Measurements from ENCODE around the gene ZFHX2. TPM values are rescaled to one million over a fixed set of nuclear protein-coding genes. Genes with fewer than 3 reads are reported as not detected.

Gene ZFHX2
- total RNA-seq, 2 experiments from 2014 or later: 1.0 to 1.3 TPM

- Mint-ChIP-seq H3K27ac (peak overlapping the region; percentile 52), H3K36me3 (ENCODE audit: low read depth) (peaks cover 38% of the 10 kb centered on the region), H3K27me3 (no peaks in the 10 kb centered on the region), H3K4me3 (no peak overlapping the region), H3K9me3 (ENCODE audit: low read depth) (no peaks in the 10 kb centered on the region), H3K4me1 (peaks cover 35% of the 10 kb centered on the region)
- no peak for ATAC-seq
- ChIA-PET POLR2A (interaction anchor here (0.6 kb wide), 1 partner anchor 83 kb away, joined by 4 read pairs; no protein-coding TSS in a partner anchor), CTCF (interaction anchor here (0.6 to 8.9 kb wide), 15 partner anchors 9 to 550 kb away, joined by 3 to 150 read pairs (median 8); partner anchors contain the start of genes AP1G2 and NGDN)
- intact Hi-C loops (cut with DNase I, micrococcal nuclease): loop anchor here (1.0 to 10.0 kb wide), 6 partner anchors 80 to 884 kb away; partner anchors contain the start of genes ACIN1 (in 1 of the 2), C14orf119 (in 1 of the 2), PABPN1 (in 1 of the 2) and RABGGTA (in 1 of the 2)
- DNase-seq: no peak
Measured at GRCh38 chr14:23558346-23559009, 6.9 kb upstream of the ZFHX2 start.

- Mint-ChIP-seq H3K4me3 (peak overlapping the region; percentile 95), H3K27me3 (no peaks in the 10 kb centered on the region), H3K36me3 (ENCODE audit: low read depth) (peaks cover 35% of the 10 kb centered on the region), H3K4me1 (peaks cover 34% of the 10 kb centered on the region), H3K27ac (peak overlapping the region; percentile 87), H3K9me3 (ENCODE audit: low read depth) (no peaks in the 10 kb centered on the region)
- no peak for DNase-seq
- ATAC-seq: no peak
- POLR2A ChIA-PET: no interaction called here
- intact Hi-C loops (cut with DNase I, micrococcal nuclease): loop anchor here (2.0 to 10.0 kb wide), 5 partner anchors 229 to 884 kb away; partner anchors contain the start of genes ACIN1 (in 1 of the 2), C14orf119 (in 1 of the 2), PABPN1 (in 1 of the 2) and RABGGTA (in 1 of the 2)
- CTCF ChIA-PET: interaction anchor here (0.6 to 8.9 kb wide), 11 partner anchors 9 to 550 kb away, joined by 3 to 150 read pairs (median 5); partner anchors contain the start of genes AP1G2 and NGDN
Measured at GRCh38 chr14:23557946-23558345, 6.4 kb upstream of the ZFHX2 start.

DNA sequence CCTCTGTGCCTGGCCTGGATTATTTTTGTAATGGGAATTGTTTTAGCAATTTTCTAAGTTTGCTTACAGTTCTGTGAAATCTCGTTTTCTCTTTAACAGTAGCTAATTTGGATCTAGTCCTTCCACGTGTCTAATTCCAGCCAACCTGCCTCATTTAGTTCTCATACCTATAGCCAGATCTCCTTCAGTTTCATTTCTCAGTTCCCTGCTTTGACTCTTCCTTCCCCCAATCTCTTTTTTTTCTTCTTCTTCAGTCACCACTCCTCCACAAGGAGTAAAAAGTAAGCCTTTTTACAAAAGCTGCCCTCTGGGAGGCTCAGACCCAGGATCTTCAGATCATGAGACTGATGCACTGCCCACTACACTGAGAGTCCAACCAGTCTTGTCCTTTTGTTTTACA is 6.0 kb upstream of the ZFHX2 start:
- no peak for DNase-seq
- peaks cover 32% of the 10 kb centered on the region for H3K36me3 Mint-ChIP-seq (ENCODE audit: low read depth)
- no peaks in the 10 kb centered on the region for H3K27me3 Mint-ChIP-seq
- no peaks in the 10 kb centered on the region for H3K9me3 Mint-ChIP-seq (ENCODE audit: low read depth)
- intact Hi-C loops (cut with DNase I, micrococcal nuclease): loop anchor here (5.0 to 10.0 kb wide), 4 partner anchors 235 to 885 kb away; partner anchors contain the start of genes ACIN1 (in 1 of the 2), C14orf119 (in 1 of the 2), PABPN1 (in 1 of the 2) and RABGGTA (in 1 of the 2)
- no peak for ATAC-seq
- POLR2A ChIA-PET: interaction anchor here (0.5 kb wide), 1 partner anchor 205 kb away, joined by 3 read pairs; no protein-coding TSS in a partner anchor
- peaks cover 32% of the 10 kb centered on the region for H3K4me1 Mint-ChIP-seq
- CTCF ChIA-PET: interaction anchor here (0.5 to 8.9 kb wide), 9 partner anchors 9 to 556 kb away, joined by 3 to 150 read pairs (median 8); partner anchors contain the start of genes AP1G2 and NGDN
- H3K4me3 Mint-ChIP-seq: peak overlapping the region; percentile 95
- peak overlapping the region; percentile 87 for H3K27ac Mint-ChIP-seq

DNA sequence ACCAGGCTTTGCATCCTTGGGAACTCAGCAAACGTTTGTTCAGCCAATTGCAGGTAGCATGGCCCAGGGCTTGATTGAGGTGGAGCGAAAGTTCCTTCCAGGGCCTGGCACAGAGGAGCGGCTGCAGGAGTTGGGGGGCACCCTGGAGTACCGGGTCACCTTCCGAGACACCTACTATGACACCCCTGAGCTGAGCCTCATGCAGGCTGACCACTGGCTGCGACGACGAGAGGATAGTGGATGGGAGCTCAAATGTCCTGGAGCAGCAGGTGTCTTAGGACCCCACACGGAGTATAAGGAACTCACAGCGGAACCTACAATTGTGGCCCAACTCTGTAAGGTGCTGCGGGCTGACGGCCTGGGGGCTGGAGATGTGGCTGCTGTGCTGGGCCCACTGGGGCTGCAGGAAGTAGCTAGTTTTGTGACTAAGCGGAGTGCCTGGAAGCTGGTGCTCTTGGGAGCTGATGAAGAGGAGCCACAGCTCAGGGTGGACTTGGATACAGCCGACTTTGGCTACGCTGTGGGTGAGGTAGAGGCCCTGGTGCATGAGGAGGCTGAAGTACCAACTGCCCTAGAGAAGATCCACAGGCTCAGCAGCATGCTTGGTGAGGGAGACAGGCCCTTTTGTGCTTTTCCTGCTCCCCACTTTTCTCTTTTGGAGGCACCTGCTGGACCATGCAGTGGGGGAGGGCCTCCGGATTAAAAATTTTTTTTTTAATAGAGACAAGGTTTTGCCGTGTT is 5.3 kb upstream of the ZFHX2 start:
- intact Hi-C loops (cut with DNase I, micrococcal nuclease): loop anchor here (1.0 to 10.0 kb wide), 8 partner anchors 10 to 885 kb away; partner anchors contain the start of genes NGDN (in 2 of the 2), PABPN1 (in 2 of the 2), ACIN1 (in 1 of the 2) and AP1G2 (in 1 of the 2)

GRCh38 chr14:23555882-23556699 is 4.5 kb upstream of the ZFHX2 start, which contains the start of gene THTPA:
Gene THTPA (plus strand): TSS chr14:23556271. CDS start chr14:23556758, 487 bp downstream.
- intact Hi-C loops (cut with DNase I, micrococcal nuclease): loop anchor here (1.0 to 10.0 kb wide), 8 partner anchors 11 to 886 kb away; partner anchors contain the start of genes NGDN (in 2 of the 2), PABPN1 (in 2 of the 2), ACIN1 (in 1 of the 2) and AP1G2 (in 1 of the 2)
- DNase-seq: peak; percentile 96
- Mint-ChIP-seq H3K4me1 (peaks cover 36% of the 10 kb centered on the region), H3K9me3 (ENCODE audit: low read depth) (no peaks in the 10 kb centered on the region), H3K36me3 (ENCODE audit: low read depth) (peaks cover 24% of the 10 kb centered on the region), H3K27me3 (no peaks in the 10 kb centered on the region), H3K27ac (peak within 1 kb of the TSS; percentile 93), H3K4me3 (peak within 1 kb of the TSS; percentile 95)
- ChIA-PET POLR2A (interaction anchor here (0.5 to 0.9 kb wide), 6 partner anchors 11 to 484 kb away, joined by 3 to 4 read pairs (median 4); no protein-coding TSS in a partner anchor), CTCF (interaction anchor here (0.7 to 8.9 kb wide), 7 partner anchors 11 to 262 kb away, joined by 3 to 150 read pairs (median 4); partner anchors contain the start of gene AP1G2)
- peak; percentile 83 for ATAC-seq

More for the DNA sequence above, 5.3 kb upstream of the ZFHX2 start:
- Mint-ChIP-seq H3K36me3 (ENCODE audit: low read depth) (peaks cover 29% of the 10 kb centered on the region), H3K27me3 (no peaks in the 10 kb centered on the region), H3K27ac (peak overlapping the region; percentile 93), H3K4me3 (peak overlapping the region; percentile 95), H3K4me1 (peaks cover 34% of the 10 kb centered on the region), H3K9me3 (ENCODE audit: low read depth) (no peaks in the 10 kb centered on the region)
- no peak for ATAC-seq
- ChIA-PET POLR2A (interaction anchor here (0.5 kb wide), 1 partner anchor 205 kb away, joined by 3 read pairs; no protein-coding TSS in a partner anchor), CTCF (interaction anchor here (0.5 to 8.9 kb wide), 8 partner anchors 11 to 557 kb away, joined by 3 to 150 read pairs (median 4); partner anchors contain the start of gene AP1G2)
- peak; percentile 30 for DNase-seq

GRCh38 chr14:23555533-23555881 is 3.9 kb upstream of the ZFHX2 start:
- CTCF ChIA-PET: interaction anchor here (0.7 to 8.9 kb wide), 5 partner anchors 12 to 575 kb away, joined by 3 to 150 read pairs (median 4); partner anchors contain the start of genes AP1G2 and FITM1
- intact Hi-C loops (cut with DNase I, micrococcal nuclease): loop anchor here (5.0 to 10.0 kb wide), 4 partner anchors 233 to 887 kb away; partner anchors contain the start of genes ACIN1 (in 1 of the 2), C14orf119 (in 1 of the 2), PABPN1 (in 1 of the 2) and RABGGTA (in 1 of the 2)
- peak overlapping the region; percentile 93 for H3K27ac Mint-ChIP-seq

DNA sequence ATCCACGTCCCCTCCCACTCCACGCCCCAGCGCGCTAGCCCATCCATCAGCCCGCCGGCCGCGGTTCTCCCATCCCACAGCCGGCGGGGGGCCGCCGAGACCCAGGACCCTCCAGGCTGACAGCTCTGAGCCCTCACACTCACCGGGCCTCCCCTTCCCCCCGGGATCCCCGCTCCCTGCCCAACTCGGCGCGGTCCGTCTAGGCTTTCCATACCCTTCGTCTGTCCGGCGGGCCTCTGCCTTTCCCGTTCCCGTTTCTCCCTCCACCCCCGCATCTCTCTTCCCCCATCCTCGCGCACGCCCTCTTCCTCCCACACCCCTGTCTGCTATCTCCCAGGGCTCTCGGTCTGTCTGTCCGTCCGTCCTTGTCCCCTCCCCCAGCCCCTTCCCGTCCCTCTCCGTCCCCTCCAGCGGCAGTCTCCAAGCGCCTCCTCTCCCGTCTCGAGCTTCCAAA is 726 bp downstream of the ZFHX2 start:
- Mint-ChIP-seq H3K9me3 (ENCODE audit: low read depth) (no peaks in the 10 kb centered on the region), H3K27me3 (no peaks in the 10 kb centered on the region), H3K27ac (no peak overlapping the region), H3K4me3 (no peak overlapping the region), H3K4me1 (peaks cover 8% of the 10 kb centered on the region), H3K36me3 (ENCODE audit: low read depth) (no peaks in the 10 kb centered on the region)
- DNase-seq: peak; percentile 22
- ChIA-PET POLR2A (no interaction called here), CTCF (interaction anchor here (1.4 to 1.5 kb wide), 2 partner anchors 9 to 82 kb away, joined by 3 to 7 read pairs; partner anchors contain the start of gene NGDN)
- intact Hi-C loops (cut with DNase I, micrococcal nuclease): loop anchor here (1.0 to 10.0 kb wide), 6 partner anchors 16 to 724 kb away; partner anchors contain the start of genes NGDN (in 2 of the 2), AP1G2 (in 1 of the 2), HOMEZ (in 1 of the 2) and PABPN1 (in 1 of the 2)
- no peak for ATAC-seq

More at GRCh38 chr14:23555533-23555881, 3.9 kb upstream of the ZFHX2 start:
- DNase-seq (no peak), ATAC-seq (no peak)
- peaks cover 19% of the 10 kb centered on the region for H3K36me3 Mint-ChIP-seq (ENCODE audit: low read depth)
- no peaks in the 10 kb centered on the region for H3K9me3 Mint-ChIP-seq (ENCODE audit: low read depth)
- peak overlapping the region; percentile 95 for H3K4me3 Mint-ChIP-seq
- H3K27me3 Mint-ChIP-seq: no peaks in the 10 kb centered on the region
- POLR2A ChIA-PET: interaction anchor here (0.5 to 0.9 kb wide), 6 partner anchors 11 to 484 kb away, joined by 3 to 4 read pairs (median 4); no protein-coding TSS in a partner anchor
- H3K4me1 Mint-ChIP-seq: peaks cover 36% of the 10 kb centered on the region

DNA sequence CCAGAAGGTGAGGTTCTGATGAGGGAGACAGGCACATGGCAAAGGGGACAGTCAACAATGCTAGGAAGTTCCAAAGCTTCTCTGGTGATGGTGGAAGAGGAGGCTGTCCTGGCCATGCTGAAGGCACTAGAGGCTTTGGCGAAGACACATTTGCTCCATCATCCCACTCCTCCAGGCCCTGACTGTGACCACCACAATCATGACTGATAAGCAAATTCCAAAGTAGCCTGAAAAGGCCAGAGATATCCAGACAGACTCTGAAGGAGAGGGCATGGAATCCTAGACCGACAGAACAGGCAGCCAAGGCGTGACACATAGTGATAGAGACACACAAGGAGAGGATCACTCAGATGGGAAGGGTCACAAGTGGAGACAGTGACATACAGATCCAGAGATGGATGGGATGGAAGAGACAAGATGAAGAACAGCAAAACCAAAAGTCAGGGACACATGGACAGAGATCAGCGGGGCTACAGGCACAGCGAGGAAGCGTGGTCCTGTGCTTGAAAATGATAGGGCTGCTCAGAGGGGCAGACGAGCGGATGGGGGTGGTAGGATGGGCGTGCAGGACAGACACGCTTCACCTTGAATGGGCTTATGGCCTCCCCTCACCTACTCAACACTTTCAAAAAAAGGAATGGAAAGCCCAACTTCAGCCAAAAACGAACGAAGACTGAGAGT is 1.3 kb downstream of the ZFHX2 start:
- intact Hi-C loops (cut with DNase I, micrococcal nuclease): loop anchor here in 1 of 2 experiments (10.0 kb wide), 1 partner anchor 725 kb away; the partner anchor contains the start of gene RABGGTA
- CTCF ChIA-PET: interaction anchor here (0.7 to 3.1 kb wide), 5 partner anchors 9 to 172 kb away, joined by 3 to 18 read pairs (median 3); no protein-coding TSS in a partner anchor

More for the DNA sequence above, 1.3 kb downstream of the ZFHX2 start:
- Mint-ChIP-seq H3K36me3 (ENCODE audit: low read depth) (no peaks in the 10 kb centered on the region), H3K4me3 (no peak overlapping the region), H3K27me3 (no peaks in the 10 kb centered on the region), H3K27ac (no peak overlapping the region), H3K4me1 (peaks cover 6% of the 10 kb centered on the region), H3K9me3 (ENCODE audit: low read depth) (no peaks in the 10 kb centered on the region)
- no peak for ATAC-seq
- POLR2A ChIA-PET: no interaction called here
- no peak for DNase-seq

All from activated CD4-positive, alpha-beta T cell treated with anti-CD3 and anti-CD28 coated beads for 36 hours (primary cell).